ENCODE results near the gene CTDSPL.

Gene CTDSPL

GRCh38 chr3:38003371-38003816 is 141.7 kb downstream of the CTDSPL start (continued):
- TF ChIP-seq ZNF311 (tag by site-specific recombination; IDR thresholded peaks at IDR 0.05; ENCODE audit: borderline replicate concordance) (no peak), REST (tag by site-specific recombination; IDR thresholded peaks at IDR 0.05) (no peak), ZNF112 (tag by site-specific recombination; IDR thresholded peaks at IDR 0.05) (no peak), ZNF624 (tag by site-specific recombination; IDR thresholded peaks at IDR 0.05) (no peak), ZNF830 (tag by site-specific recombination; IDR thresholded peaks at IDR 0.05; ENCODE audit: low read depth) (no peak), ZNF174 (tag by site-specific recombination; IDR thresholded peaks at IDR 0.05) (no peak), KLF8 (tag by site-specific recombination; IDR thresholded peaks at IDR 0.05) (no peak), ZNF2 (tag by site-specific recombination; IDR thresholded peaks at IDR 0.05) (0 out of 2 replicates have a peak, but pooled peaks have one; percentile 17), ZNF510 (tag by site-specific recombination; IDR thresholded peaks at IDR 0.05; ENCODE audit: insufficient replicate concordance) (no peak), WT1 (tag by site-specific recombination; IDR thresholded peaks at IDR 0.05) (no peak), ZNF580 (tag by site-specific recombination; IDR thresholded peaks at IDR 0.05) (no peak), SCRT2 (tag by site-specific recombination; IDR thresholded peaks at IDR 0.05) (no peak), ZNF404 (tag by site-specific recombination; IDR thresholded peaks at IDR 0.05) (no peak), ZBTB1 (tag by site-specific recombination; IDR thresholded peaks at IDR 0.05) (no peak), ZNF610 (tag by site-specific recombination; IDR thresholded peaks at IDR 0.05; ENCODE audit: borderline replicate concordance) (no peak), ZNF114 (tag by site-specific recombination; IDR thresholded peaks at IDR 0.05) (no peak), ZNF521 (tag by site-specific recombination; IDR thresholded peaks at IDR 0.05) (no peak), TRIM28 (IDR thresholded peaks at IDR 0.05; ENCODE audit: borderline replicate concordance, low read length) (no peak), ZNF214 (tag by site-specific recombination; IDR thresholded peaks at IDR 0.05; ENCODE audit: borderline replicate concordance) (no peak), ZNF555 (tag by site-specific recombination; conservative IDR thresholded peaks at IDR 0.05) (no peak), ZNF26 (tag by site-specific recombination; IDR thresholded peaks at IDR 0.05) (no peak)

GRCh38 chr3:38003817-38004414 is 142.2 kb downstream of the CTDSPL start:
- CTCF ChIA-PET: interaction anchor here (0.5 to 1.3 kb wide), 19 partner anchors 10 to 1154 kb away, joined by 3 to 20 read pairs (median 4); no protein-coding TSS in a partner anchor
- H3K36me3 ChIP-seq (ENCODE audit: control insufficient read depth in 2 of 2, insufficient read depth in 1 of 2, low read length in 2 of 2): peaks cover 0 to 12% of the 10 kb centered on the region in 2 experiments; a peak in 1 of 3 replicates
- TF ChIP-seq ZNF350 (tag by site-specific recombination; IDR thresholded peaks at IDR 0.05): no peak
- no peak for TF ChIP-seq ZBTB44 (tag by site-specific recombination; IDR thresholded peaks at IDR 0.05)
- no peak for TF ChIP-seq ZNF274 (IDR thresholded peaks at IDR 0.05; ENCODE audit: low read length)
- TF ChIP-seq ZNF274 (tag by site-specific recombination; IDR thresholded peaks at IDR 0.05; ENCODE audit: borderline replicate concordance): no peak
- TF ChIP-seq KLF9 (tag by site-specific recombination; IDR thresholded peaks at IDR 0.05; ENCODE audit: low read depth): no peak
- TF ChIP-seq ZFHX2 (tag by site-specific recombination; conservative IDR thresholded peaks at IDR 0.05): no peak
- 0 out of 2 replicates have a peak, but pooled peaks have one; percentile 2 for TF ChIP-seq ZNF398 (tag by site-specific recombination; IDR thresholded peaks at IDR 0.05)
- no peak for TF ChIP-seq GLIS1 (tag by site-specific recombination; IDR thresholded peaks at IDR 0.05)
- no peak for TF ChIP-seq ZNF510 (tag by site-specific recombination; IDR thresholded peaks at IDR 0.05; ENCODE audit: insufficient replicate concordance)

More at GRCh38 chr3:38003817-38004414, 142.2 kb downstream of the CTDSPL start:
- Histone ChIP-seq H3K4me3 (ENCODE audit: low read depth, low read length) (no peak overlapping the region), H3K27ac (ENCODE audit: extremely low read depth, low read depth, low read length) (no peak overlapping the region), H3K4me1 (ENCODE audit: control insufficient read depth, insufficient read depth, low read length) (no peaks in the 10 kb centered on the region), H3K9me3 (ENCODE audit: control insufficient read depth, insufficient read depth, low read depth, low read length) (no peaks in the 10 kb centered on the region)
- POLR2A ChIA-PET: interaction anchor here (0.6 kb wide), 1 partner anchor 155 kb away, joined by 3 read pairs; no protein-coding TSS in a partner anchor
